HepG2 (cell line): ENCODE results near the gene BST2. TPM values are rescaled to one million over a fixed set of nuclear protein-coding genes. Genes with fewer than 3 reads are reported as not detected.

Experiments used
- CTCF ChIP-seq: sonication (generic); formaldehyde crosslinking; IDR thresholded peaks from 2 replicates; pipeline ENCODE4 v1.5.0; 2020; ENCODE audit warnings: mild to moderate bottlenecking, missing genetic modification reagents, moderate library complexity
- GATA4 ChIP-seq: sonication (generic); IDR thresholded peaks from 2 replicates; pipeline ENCODE4 v1.6.1; 2016; ENCODE audit warnings: antibody characterized with exemption, low read depth, borderline replicate concordance
- HCFC1 ChIP-seq: fragments of 150-350 bp; IDR thresholded peaks from 2 replicates; pipeline ENCODE4 v1.6.1; 2014; ENCODE audit warnings: low read depth, low read length
- NFYB ChIP-seq: sonication (generic); formaldehyde crosslinking; IDR thresholded peaks from 2 replicates; pipeline ENCODE4 v1.4.0; 2020; ENCODE audit warnings: missing genetic modification reagents
- NFYC ChIP-seq: IDR thresholded peaks from 2 replicates; pipeline ENCODE4 v1.6.1; 2016; ENCODE audit warnings: missing genetic modification reagents, missing compliant biosample characterization
- SRSF1 ChIP-seq: fragments of 200-400 bp; formaldehyde crosslinking; optimal IDR thresholded peaks from 2 replicates; pipeline ENCODE3; 2017; ENCODE audit warnings: mild to moderate bottlenecking, low read depth, low read length, moderate library complexity
- WIZ ChIP-seq: sonication (generic); formaldehyde crosslinking; IDR thresholded peaks from 2 replicates; pipeline ENCODE4 v1.5.1; 2020; ENCODE audit warnings: mild to moderate bottlenecking, missing genetic modification reagents
- XRCC5 ChIP-seq: fragments of 200-400 bp; formaldehyde crosslinking; optimal IDR thresholded peaks from 2 replicates; pipeline ENCODE3; 2017; ENCODE audit warnings: mild to moderate bottlenecking, low read length
- ZKSCAN8 ChIP-seq: IDR thresholded peaks from 2 replicates; pipeline ENCODE4 v1.6.1; 2016; ENCODE audit warnings: borderline replicate concordance, missing genetic modification reagents, missing compliant biosample characterization
- ZMYM3 ChIP-seq: sonication (generic); formaldehyde crosslinking; IDR thresholded peaks from 2 replicates; pipeline ENCODE4 v1.5.1; 2020; ENCODE audit warnings: mild to moderate bottlenecking, missing genetic modification reagents
- ZNF136 ChIP-seq: sonication (generic); formaldehyde crosslinking; IDR thresholded peaks from 2 replicates; pipeline ENCODE4 v1.8.1; 2022; ENCODE audit warnings: low read depth, mild to moderate bottlenecking, moderate library complexity, missing genetic modification reagents
- ZNF841 ChIP-seq: sonication (generic); formaldehyde crosslinking; IDR thresholded peaks from 2 replicates; pipeline ENCODE4 v1.8.1; 2023; ENCODE audit warnings: missing genetic modification reagents, borderline replicate concordance
- polyA plus RNA-seq, 8 experiments: library from polyadenylated mRNA; depleted of rRNA in 3 of 8; stranded (reverse) in 7 of 8; unstranded in 1 of 8; fragments of >200 nt; fragmentation: Illumina TruSeq in 4 of 8; extraction: Trizol in 4 of 8; gene quantifications; 2 replicates each; pipeline versions ENCODE4 v1.2.1 to v1.2.3, GENCODE V29; 2011 to 2016; ENCODE audit warnings: low read depth in 4 of 8, missing spikeins in 1 of 8, mixed read lengths in 1 of 8; ENCODE audit not compliant: insufficient read depth in 1 of 8
- total RNA-seq, 5 experiments: library from RNA; depleted of rRNA; stranded (reverse); fragments of >200 nt; fragmentation: Illumina TruSeq; extraction: Trizol; gene quantifications; 2 replicates each; pipeline ENCODE4 v1.2.3, GENCODE V29; 2016; ENCODE audit warnings: low read depth in 1 of 5
- TF ChIP-seq, protein P1 (sequence below): sonication (generic); formaldehyde crosslinking; IDR thresholded peaks from 2 replicates; pipeline ENCODE4 v1.4.0; 2020; ENCODE audit warnings: missing genetic modification reagents, mild to moderate bottlenecking, borderline replicate concordance
- TF ChIP-seq, protein P2 (sequence below): sonication (generic); formaldehyde crosslinking; IDR thresholded peaks from 2 replicates; pipeline ENCODE4 v1.5.0; 2020; ENCODE audit warnings: mild to moderate bottlenecking, low read depth, missing genetic modification reagents, borderline replicate concordance
- TF ChIP-seq, protein P3 (sequence below): sonication (generic); formaldehyde crosslinking; IDR thresholded peaks from 2 replicates; pipeline ENCODE4 v1.9.0; 2021; ENCODE audit warnings: mild to moderate bottlenecking, missing genetic modification reagents

The BST2 gene
- total and polyA plus RNA-seq, 2 of the 13 experiments (the other 11 are each of a cell fraction or from before 2014, with no cell fraction given), result 58.8 to 93.8 TPM

DNA sequence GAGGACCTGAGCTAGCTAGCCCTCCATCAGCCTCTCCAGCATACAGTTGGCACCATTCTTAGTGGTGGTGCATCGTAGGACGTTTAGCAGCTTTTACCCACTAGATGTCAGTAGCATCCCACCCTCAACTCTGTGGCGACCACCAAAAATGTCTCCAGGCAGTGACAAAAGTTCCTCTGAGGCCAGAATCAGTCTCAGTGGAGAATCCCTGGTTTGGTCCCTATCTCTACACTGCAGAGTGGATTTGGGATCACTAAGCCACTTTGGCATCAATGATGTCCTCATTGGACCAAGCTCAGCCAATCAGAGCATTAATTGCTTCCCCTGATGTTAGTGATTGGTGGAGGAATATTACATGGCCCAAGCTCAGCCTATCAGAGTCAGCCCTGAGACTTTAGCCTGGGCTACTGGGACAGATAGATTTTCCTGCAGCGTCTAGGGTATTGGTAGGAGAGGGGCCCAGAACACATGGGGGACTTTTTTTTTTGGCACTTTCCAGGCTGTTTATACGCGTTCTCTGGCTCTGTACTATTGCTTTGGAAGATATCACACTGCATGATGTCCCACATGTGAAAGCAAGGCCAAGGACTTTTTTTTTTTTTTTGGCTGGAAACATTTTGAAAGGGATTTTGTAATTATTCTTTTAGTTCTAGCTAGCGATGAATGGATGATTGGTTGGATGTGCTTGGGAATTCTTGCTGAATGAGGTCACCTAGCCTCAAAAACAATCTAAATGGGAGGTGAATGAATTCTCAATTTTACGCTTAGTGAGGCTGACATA lies 36.0 kb upstream of the BST2 start (continued):
- TF ChIP-seq, protein P1, sequence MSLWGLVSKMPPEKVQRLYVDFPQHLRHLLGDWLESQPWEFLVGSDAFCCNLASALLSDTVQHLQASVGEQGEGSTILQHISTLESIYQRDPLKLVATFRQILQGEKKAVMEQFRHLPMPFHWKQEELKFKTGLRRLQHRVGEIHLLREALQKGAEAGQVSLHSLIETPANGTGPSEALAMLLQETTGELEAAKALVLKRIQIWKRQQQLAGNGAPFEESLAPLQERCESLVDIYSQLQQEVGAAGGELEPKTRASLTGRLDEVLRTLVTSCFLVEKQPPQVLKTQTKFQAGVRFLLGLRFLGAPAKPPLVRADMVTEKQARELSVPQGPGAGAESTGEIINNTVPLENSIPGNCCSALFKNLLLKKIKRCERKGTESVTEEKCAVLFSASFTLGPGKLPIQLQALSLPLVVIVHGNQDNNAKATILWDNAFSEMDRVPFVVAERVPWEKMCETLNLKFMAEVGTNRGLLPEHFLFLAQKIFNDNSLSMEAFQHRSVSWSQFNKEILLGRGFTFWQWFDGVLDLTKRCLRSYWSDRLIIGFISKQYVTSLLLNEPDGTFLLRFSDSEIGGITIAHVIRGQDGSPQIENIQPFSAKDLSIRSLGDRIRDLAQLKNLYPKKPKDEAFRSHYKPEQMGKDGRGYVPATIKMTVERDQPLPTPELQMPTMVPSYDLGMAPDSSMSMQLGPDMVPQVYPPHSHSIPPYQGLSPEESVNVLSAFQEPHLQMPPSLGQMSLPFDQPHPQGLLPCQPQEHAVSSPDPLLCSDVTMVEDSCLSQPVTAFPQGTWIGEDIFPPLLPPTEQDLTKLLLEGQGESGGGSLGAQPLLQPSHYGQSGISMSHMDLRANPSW, result no peak
- TF ChIP-seq SRSF1 (no peak), ZKSCAN8 (CRISPR knock-in tag) (peak; percentile 75; the same call in 1 of the 2 replicates), CTCF (CRISPR knock-in tag) (peak; percentile 68), GATA4 (no peak), ZMYM3 (CRISPR knock-in tag) (no peak), NFYC (CRISPR knock-in tag) (peak; percentile 73), HCFC1 (no peak), XRCC5 (no peak), NFYB (CRISPR knock-in tag) (peak; percentile 78), WIZ (no peak), ZNF136 (CRISPR knock-in tag) (no peak), ZNF841 (CRISPR knock-in tag) (no peak)
- TF ChIP-seq, protein P2, sequence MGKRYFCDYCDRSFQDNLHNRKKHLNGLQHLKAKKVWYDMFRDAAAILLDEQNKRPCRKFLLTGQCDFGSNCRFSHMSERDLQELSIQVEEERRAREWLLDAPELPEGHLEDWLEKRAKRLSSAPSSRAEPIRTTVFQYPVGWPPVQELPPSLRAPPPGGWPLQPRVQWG, result no peak
- TF ChIP-seq, protein P3, sequence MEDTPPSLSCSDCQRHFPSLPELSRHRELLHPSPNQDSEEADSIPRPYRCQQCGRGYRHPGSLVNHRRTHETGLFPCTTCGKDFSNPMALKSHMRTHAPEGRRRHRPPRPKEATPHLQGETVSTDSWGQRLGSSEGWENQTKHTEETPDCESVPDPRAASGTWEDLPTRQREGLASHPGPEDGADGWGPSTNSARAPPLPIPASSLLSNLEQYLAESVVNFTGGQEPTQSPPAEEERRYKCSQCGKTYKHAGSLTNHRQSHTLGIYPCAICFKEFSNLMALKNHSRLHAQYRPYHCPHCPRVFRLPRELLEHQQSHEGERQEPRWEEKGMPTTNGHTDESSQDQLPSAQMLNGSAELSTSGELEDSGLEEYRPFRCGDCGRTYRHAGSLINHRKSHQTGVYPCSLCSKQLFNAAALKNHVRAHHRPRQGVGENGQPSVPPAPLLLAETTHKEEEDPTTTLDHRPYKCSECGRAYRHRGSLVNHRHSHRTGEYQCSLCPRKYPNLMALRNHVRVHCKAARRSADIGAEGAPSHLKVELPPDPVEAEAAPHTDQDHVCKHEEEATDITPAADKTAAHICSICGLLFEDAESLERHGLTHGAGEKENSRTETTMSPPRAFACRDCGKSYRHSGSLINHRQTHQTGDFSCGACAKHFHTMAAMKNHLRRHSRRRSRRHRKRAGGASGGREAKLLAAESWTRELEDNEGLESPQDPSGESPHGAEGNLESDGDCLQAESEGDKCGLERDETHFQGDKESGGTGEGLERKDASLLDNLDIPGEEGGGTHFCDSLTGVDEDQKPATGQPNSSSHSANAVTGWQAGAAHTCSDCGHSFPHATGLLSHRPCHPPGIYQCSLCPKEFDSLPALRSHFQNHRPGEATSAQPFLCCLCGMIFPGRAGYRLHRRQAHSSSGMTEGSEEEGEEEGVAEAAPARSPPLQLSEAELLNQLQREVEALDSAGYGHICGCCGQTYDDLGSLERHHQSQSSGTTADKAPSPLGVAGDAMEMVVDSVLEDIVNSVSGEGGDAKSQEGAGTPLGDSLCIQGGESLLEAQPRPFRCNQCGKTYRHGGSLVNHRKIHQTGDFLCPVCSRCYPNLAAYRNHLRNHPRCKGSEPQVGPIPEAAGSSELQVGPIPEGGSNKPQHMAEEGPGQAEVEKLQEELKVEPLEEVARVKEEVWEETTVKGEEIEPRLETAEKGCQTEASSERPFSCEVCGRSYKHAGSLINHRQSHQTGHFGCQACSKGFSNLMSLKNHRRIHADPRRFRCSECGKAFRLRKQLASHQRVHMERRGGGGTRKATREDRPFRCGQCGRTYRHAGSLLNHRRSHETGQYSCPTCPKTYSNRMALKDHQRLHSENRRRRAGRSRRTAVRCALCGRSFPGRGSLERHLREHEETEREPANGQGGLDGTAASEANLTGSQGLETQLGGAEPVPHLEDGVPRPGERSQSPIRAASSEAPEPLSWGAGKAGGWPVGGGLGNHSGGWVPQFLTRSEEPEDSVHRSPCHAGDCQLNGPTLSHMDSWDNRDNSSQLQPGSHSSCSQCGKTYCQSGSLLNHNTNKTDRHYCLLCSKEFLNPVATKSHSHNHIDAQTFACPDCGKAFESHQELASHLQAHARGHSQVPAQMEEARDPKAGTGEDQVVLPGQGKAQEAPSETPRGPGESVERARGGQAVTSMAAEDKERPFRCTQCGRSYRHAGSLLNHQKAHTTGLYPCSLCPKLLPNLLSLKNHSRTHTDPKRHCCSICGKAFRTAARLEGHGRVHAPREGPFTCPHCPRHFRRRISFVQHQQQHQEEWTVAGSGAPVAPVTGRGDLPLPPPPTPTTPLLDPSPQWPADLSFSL (CRISPR knock-in tag), result no peak
